GM21423 (cell line): ENCODE measurements around the gene GBGT1.

Experiments used
- ATAC-seq: cut with Tn5 transposase; IDR thresholded peaks from one replicate; pipeline ENCODE4 v1.9.1; 2021; ENCODE audit warnings: mild to moderate bottlenecking, moderate library complexity; ENCODE audit not compliant: unreplicated experiment

Gene GBGT1

DNA sequence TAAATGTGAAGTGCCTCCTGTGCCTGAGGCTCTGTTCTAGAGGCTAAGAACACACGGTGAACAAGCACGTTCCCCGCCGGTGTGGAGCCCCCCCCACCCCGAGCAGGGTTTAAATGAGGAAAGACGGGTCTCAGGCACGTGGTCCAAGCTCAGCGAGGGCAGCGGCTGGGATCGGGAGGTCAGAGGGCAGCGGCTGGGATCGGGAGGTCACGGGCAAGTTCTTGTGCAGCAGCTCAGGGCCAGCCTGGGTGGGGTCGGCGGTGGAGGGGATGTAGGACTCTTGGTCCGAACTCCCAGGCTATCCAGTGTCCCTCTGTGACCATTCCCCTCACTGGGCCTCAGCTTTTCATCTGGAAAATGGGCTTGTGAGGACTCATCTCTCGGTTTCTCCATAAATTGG, 2.7 kb upstream of the GBGT1 start:
- ATAC-seq = no peak

DNA sequence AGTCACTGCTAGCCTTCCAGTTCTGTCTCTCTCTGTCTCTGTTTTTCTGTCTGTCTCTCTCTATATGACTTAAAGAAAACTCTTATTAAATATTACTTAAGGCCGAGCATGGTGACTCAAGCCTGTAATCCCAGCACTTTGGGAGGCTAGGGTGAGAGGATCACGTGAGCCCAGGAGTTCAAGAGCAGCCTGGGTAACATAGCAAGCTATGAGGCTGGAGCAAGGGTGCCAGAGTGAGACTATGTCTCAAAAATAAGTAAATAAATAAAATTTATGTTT, 1.7 kb upstream of the GBGT1 start:
- no peak for ATAC-seq

DNA sequence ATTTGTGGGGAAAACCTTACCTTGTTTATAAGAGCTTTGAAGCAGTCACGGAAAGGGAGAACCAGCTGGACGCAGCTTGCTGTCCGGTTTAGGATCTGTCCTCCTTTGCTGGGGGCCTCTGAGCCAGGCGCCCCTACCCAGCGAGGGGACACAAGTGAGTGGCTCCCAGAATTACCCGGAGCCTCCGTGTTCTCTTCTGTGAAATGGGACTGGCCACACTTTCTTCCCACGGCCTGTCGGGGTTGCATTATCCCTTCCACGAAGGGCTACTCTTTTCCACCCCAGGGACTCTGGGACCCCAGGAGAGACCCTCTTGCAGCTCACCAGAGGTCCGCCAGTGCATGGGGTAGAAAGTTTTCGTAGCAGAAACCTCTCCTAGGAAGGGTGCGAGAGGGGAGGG, 477 bp upstream of the GBGT1 start:
- no peak for ATAC-seq

DNA sequence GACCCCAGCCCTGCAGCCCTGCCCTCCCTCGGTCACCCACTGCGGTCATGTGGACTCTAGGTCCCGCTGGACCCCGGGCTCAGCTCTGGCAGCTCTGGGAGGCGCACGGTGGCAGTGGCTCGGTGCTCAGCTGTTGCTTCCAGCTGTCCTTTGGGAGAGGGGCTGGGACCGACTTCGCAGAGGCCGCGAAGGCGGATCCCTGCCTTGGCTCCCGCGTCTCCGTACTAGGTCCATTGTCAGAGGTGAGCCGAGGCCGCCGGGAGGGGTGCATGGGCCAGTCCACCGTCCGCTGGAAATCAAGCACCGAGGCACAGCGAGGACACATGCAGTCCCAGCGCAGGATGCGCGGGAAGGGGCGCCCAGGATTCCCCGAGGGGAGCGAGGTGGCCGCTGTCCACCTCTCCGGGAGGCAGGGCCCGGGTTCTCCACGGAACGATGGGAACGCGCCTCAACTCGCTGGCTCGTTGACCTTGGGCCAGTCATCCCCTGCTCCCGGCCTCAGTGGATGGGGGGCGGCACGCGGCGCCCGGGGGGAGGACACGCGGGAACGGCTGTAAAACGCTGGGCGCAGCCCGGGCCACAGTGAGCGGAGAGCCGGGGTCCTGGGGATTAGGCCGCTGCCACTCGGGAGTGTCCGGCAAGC, 732 bp downstream of the GBGT1 start:
- ATAC-seq = no peak

DNA sequence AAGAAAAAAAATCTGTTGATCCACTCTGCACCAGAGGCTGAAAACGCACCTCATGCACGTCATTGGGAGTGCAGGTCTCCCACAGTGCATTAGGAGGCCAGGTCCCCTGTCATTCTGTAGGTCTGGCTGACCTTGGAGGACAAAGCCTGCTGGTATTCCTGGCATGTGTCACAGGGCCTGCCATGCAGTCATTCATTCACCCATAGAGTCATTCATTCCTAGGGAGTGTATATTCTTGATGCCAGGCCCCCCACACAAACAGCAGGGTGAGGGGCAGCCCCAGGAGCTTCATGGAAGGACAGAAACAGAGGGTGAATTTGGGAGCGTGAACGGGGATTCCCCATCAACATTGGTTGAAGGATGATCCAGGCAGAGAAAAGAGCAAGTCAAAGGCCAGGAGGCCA, 2.2 kb downstream of the GBGT1 start:
- no peak for ATAC-seq

DNA sequence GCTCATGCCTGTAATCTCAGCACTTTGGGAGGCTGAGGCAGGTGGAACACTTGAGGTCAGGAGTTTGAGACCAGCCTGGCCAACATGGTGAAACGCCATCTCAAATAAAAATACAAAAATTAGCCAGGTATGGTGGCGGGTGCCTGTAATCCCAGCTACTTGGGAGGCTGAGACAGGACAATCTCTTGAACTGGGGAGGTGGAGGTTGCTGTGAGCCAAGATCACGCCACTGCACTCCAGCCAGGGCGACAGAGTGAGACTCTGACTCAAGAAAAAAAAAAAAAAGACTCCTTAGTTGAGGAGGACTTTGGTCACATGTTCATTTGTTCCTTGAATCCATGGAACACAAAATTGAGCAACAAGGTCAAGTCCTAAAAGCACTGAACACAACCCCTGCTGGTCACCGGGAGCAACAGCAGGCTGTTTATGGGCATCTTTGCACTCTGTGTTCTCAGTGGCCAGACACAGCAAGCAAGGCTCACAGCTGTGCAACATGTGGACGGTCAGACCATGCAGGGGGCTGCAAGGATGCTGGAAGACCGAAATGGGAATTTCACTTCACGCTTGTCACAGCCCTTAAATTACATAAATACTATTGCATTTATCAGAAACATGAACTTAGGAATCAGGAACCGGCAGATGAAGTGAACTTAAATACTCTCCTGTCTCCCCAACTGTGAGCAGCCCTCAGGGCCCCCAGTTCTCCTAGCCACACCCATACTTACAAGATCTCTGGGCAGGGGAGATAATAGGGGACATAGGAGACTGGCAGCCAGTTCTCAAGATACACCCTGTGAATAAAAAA, 2.8 kb downstream of the GBGT1 start:
- no peak for ATAC-seq

DNA sequence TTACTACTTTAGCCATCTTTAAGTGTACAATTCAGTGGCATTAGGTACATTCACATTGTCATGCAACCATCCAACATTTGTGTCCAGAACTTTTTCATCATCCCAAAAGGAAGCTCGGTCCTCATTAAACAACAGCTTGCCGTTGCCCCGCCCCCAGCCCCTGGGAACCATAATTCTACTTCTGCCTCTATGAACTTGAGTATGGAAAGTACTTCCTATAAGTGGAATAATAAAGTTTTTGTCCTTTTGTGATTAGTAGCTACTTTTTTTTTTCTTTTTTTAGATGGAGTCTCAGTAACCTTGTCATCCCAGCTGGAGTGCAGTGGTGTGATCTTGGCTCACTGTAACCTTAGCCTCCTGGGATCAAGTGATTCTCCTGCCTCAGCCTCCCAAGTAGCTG, 5.0 kb downstream of the GBGT1 start:
- no peak for ATAC-seq

DNA sequence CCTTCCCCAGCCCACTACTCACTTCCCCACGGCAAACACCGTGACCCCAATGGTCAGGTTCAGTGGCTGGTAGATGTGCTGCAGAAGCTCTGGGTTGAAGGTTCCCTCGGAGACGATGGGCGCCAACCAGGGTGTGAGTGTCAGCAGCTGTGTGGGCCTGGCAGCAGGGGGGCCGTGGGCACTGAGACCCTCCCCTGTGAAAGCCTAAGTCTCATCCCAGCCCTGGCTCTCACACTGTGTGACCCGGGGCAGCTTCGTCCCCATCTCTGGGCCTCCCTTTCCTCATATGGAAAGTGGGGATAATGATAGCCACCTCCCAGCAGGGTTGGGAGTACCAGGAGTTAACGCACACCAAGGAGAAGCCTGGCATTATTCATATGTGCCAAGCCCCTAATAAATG, 8.6 kb downstream of the GBGT1 start:
- no peak for ATAC-seq

DNA sequence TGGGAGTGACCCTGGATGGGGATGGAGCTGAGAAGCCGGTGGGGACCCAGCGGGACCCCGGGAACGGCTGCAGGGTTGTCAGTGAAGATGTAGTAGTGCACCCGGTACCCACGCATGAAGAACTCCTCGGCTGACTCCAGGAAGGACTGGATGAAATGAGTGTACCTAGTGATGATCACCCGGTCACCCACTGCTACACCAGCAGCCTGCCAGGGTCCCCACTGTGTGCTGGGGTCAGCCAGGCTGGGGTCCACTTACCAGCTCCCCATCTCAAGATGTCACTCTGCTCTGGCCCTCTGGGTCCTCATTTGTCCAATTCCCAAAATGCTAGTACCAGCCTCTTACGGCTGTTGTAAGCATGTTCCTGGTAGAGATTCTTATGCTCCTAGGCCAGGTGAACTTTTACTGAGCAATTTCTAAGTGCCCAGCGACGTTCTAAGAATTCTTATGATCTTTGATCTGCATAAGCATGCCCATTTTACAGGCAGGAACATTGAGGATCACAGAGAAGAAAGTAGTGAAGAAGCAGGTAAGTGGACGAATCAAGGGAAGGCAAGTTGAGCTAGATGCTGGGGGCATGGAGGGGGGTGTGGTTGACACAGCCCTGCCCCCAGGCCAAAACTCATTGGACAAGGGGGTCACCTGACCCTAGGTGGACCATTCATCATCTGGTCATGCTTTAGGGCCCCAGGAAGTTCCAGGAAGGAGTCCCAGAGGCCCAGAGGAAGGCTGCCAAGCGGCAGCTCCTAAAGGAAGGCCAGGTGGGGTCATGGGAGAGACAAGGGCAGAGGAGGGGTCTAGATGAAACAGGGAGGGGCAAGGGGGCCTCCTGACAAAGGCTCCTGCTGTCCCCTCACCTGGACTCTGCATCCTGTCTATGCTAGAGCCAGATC, 9.4 kb downstream of the GBGT1 start:
- no peak for ATAC-seq

DNA sequence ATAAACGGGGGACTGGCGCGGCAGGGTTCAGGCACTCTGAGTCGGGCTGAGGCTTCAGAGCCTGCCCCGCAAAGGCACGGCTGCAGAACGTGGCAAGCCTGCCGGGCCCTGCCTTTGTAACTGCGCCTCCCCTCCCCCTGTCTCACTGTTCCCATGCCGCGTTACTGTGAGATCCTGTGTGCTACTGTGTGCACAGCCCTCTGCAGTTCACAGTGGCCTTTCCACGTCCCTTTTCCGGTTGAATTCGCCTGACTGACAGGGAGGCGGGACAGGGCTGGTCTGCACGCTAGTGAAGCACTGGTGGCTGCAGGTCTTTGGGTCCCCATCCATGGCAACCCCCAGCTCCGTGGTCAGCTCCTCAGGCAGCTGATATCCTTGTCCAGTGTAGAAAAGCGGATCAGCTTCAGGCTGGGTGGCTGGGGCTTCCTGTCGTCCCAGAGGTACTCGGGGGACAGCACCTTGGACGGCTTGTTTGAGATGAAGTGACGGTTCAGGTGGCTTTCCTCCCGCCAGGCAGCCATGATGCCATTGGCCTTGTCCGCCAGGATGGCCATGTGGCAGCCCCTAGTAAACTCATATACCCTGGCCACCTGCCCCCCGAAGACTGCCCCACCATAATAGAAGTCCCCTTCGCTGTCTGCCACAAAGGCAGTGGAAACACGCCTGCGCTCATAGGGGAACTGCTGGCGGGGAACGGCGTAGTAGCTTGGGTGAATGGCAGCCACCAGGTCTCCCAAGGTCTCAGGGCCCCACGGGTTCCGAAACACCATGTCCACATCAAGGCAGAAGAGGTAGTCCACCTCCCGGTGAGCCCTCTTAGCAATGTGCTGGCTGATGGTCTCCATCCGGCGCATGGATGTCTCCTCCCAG, 10.3 kb downstream of the GBGT1 start:
- ATAC-seq = no peak

DNA sequence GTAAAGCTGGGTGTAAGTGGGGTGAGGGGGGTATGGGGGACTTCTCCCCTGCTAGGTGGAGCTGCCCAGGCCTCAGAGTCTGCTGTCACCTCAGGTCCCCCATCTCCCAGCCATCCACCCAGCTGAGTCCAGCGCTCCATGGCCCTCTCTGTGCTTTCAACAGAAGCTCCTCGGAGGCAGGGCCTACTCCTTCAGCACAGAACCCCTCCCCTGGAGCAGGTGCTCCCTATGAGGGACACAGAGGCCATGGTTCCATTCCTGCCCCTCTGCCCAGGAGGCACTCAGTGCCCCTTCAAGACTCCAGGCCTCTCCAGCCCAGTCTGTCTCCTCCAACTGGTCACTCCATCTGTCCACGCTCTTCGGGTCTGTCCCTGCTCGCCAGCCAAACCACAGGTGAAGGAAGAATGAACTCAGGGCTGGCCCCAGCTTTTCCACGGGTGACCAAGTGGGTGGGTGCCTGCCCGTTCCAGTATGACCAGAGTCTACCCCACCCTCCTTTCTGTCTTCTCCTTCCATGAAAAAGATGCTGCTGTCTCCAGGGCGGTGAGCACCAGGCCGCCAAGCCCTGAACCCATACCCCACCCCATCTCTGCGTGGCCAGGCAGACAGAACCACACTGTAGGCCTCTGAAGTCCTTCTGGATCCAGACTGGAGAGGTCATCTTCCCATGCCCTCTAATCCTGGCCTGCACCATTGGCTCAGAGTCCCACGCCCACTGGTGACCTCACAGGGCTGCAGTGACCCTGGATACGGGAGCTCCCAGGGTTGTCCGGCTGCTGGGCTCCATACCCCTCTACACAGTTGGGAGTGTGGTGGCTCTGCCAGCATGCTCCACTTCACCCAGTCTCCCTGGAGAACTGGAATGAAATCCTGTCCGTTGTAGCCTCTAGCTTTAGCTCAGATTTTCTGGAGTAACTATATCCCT, 11.9 kb downstream of the GBGT1 start:
- ATAC-seq = no peak

DNA sequence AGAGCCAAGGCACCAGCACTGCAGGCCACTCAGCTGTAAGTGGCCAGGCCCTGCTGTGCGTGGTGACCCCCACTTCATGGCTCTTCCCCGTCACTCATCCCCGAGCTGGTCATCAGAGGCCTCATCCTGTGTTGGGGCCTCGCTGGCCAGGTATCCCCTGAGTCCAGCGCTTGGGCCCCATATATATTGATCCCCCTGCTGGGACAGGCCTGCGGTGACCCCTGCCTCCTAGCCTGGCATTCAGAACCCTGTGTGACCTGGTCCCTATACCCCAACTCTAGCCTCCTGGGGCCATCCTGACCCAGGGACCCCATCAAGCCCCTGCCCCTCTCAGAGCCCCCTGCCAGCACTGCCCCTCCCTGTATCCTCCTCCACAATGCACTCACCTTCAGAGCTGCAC, 12.7 kb downstream of the GBGT1 start:
- no peak for ATAC-seq

DNA sequence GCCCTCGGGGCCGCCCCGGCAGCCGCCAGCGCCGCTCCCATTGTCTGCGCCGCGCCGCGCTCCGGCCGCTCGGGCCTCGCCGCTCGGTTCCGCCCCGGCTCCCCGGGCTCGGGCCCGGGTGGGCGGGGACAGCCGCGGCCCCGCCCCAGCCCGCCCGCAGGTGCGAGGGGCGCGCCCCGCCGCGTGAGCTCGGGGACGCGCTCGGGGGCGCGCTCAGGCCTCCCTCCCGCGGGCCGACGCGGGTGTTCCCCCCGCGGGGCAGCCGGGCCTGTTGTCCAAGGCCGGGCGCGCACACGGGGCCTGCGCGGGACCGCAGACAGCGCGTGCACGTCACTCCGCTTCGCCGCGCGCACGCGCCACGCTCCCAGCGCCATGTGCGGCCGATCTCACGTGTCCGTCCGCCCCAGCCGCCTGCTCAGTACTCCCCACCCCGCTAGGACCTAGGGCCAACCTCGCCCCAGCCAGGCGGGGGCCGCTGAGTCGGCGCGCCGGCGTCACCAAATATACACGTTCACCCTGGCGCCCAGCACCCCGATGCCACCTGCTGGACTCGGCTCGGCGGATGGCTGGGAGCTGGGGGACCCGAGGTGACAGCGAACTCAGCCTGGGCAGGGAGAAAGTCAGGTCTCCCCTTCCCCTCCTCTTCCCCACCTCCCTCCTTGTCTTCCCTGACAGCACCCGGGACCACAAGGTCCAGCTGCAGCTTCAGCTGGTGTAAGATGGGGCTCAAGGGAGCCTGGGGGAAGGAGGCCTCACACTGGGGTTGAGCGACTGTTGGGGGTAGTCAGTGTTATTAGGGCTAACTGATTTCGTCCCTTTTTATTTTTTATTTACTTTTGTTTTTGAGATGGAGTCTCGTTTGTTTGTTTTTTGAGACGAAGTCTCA, 14.3 kb downstream of the GBGT1 start:
- peak; percentile 63 for ATAC-seq

DNA sequence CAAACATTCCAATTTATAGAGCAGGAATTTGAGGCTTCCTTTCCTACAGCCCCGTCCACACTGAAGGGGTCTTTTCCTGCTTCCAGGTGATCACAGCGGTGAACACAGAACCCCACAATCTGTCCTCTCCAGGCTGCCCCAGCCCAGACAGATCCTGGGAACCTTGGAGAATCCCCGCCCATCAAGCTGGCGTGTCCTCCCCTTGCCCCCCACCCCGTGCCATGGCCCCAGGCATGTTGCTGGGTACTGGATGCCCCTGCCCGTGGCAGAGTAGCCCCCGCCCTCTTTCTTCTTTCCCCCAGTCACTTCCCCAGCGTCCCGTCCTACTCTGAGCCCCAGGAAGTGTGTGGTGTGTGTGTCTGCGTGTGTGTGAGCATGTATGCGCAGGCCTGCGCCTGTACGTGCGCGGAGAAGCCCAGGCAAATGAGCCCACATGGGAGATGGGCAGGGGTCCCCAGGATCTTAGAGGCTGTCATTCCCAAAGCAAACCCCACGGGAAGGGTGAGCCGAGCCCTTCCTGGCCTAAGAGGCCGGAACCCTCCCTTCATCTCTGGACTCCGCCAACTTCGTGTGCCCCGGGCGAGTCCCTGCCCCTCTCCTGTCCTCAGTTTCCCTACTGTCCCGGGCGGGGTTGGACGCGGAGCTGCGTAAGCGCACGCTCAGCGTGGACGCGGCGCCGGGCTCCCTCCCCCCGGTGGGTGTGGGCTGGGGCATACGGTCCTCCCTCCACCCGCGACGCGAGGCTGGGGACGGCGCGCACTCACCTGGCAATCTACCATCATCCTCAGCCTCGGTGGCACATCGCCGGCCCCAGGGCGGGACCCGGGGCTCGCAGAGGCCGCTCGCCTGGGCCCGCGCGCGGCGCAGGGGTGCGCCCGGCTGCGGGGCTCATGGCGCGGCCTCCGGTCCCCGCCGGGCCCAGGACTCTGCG, 15.2 kb downstream of the GBGT1 start:
- ATAC-seq = peak; percentile 7

DNA sequence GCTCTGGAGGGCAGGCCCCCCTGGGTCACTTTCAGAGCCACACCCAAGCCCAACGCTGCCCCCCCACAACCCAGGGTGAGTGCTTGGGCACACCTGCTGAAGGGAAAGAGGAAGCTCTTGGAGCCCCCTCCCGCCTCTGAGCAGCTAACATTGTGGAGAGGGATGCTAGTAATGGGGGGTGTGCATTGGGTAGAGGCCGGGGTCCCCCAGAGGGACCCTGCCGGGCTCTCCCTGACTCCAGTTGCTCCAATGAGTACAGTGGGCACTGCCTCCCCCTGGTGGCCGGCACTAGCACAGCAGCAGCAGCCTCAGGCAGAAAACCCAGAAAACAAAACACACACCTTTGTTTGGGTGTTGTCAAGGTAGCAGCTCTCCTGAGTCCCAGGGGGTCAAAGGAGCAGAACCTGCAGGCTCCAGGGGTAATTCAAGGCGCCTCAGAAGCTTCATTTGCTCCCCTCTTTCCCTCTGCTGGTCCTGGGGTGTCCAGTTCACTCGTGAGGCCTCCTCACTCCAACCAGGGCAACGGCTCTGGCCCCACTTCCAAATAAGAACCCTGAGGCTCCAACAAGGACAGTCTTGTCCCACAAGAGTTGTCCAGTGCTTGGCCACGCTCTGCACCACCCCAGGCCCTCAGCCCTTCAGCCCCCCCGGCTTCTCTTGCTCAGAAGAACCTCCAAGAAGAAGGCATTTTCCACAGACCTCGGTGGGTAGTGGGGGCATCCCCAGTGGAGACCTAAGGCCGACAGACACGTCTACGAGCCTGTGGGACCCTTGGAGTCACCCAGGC, 16.1 kb downstream of the GBGT1 start:
- no peak for ATAC-seq

DNA sequence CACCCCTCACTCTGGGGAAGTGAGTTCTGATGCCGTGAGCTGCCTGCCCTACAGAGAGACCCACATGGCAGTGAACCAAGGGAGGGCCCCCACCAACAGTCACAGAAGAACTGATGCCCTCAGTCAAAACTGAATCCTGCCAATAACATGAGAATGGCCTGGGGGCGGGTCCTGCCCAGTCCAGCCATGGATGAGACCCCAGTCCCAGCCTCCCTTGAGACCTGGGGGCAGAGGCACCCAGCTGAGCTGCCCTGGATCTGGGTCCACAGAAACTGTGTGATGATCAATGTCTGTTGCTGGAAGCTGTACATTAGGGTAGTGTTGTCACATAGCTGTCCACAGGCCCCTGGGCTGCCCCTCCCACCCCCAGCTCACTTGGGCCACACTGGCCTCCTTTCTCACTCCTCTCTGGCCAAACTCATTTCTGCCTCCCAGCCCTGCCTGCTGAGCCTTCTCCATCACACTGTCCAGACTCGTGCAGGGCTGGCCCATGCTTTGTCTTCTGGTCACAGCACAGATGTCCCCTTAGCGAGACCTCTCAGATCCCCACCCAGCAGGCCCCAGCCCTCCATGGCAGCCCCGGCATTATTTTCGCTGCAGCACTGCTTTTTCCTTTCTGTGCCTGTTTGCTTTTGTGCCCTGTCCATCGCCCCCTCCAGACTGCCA, 16.8 kb downstream of the GBGT1 start:
- ATAC-seq = no peak
